Measurements from ENCODE around the gene GDF7. TPM values are rescaled to one million over a fixed set of nuclear protein-coding genes. Genes with fewer than 3 reads are reported as not detected.
A peak's percentile ranks its signal among the peaks of the same experiment; 100 is the strongest.

Gene GDF7
- total RNA-seq, 1 donor from 2014 or later, result 0.05 TPM

GRCh38 chr2:20662308-20662937 is 4.5 kb upstream of the GDF7 start:
- intact Hi-C loops (cut with micrococcal nuclease), result loop anchor here (5.0 to 10.0 kb wide), 2 partner anchors 452 to 655 kb away; no protein-coding TSS in a partner anchor
- H3K4me1 Mint-ChIP-seq (ENCODE audit: low read depth), result no peaks in the 10 kb centered on the region
- no peaks in the 10 kb centered on the region for H3K9me3 Mint-ChIP-seq
- peaks cover 63% of the 10 kb centered on the region for H3K27me3 Mint-ChIP-seq (ENCODE audit: low read depth)
- no peaks in the 10 kb centered on the region for H3K36me3 Mint-ChIP-seq (ENCODE audit: low read depth)
- H3K27ac Mint-ChIP-seq, result no peak overlapping the region
- no peak for DNase-seq (ENCODE audit: low spot score)
- no peak overlapping the region for H3K4me3 Mint-ChIP-seq (ENCODE audit: low read depth)

GRCh38 chr2:20663196-20664070 is 3.5 kb upstream of the GDF7 start:
- no peak for DNase-seq (ENCODE audit: low spot score)
- H3K36me3 Mint-ChIP-seq (ENCODE audit: low read depth), result no peaks in the 10 kb centered on the region
- H3K4me1 Mint-ChIP-seq (ENCODE audit: low read depth), result no peaks in the 10 kb centered on the region
- intact Hi-C loops (cut with micrococcal nuclease), result loop anchor here (5.0 to 10.0 kb wide), 2 partner anchors 451 to 654 kb away; no protein-coding TSS in a partner anchor
- H3K4me3 Mint-ChIP-seq (ENCODE audit: low read depth), result no peak overlapping the region
- no peak overlapping the region for H3K27ac Mint-ChIP-seq
- H3K27me3 Mint-ChIP-seq (ENCODE audit: low read depth), result peaks cover 68% of the 10 kb centered on the region
- no peaks in the 10 kb centered on the region for H3K9me3 Mint-ChIP-seq

GRCh38 chr2:20664071-20664390 is 2.9 kb upstream of the GDF7 start:
- Mint-ChIP-seq H3K4me1 (ENCODE audit: low read depth) (no peaks in the 10 kb centered on the region), H3K27me3 (ENCODE audit: low read depth) (peaks cover 70% of the 10 kb centered on the region), H3K36me3 (ENCODE audit: low read depth) (no peaks in the 10 kb centered on the region), H3K4me3 (ENCODE audit: low read depth) (no peak overlapping the region), H3K27ac (no peak overlapping the region), H3K9me3 (no peaks in the 10 kb centered on the region)
- no peak for DNase-seq (ENCODE audit: low spot score)
- intact Hi-C loops (cut with micrococcal nuclease), result loop anchor here (5.0 to 10.0 kb wide), 2 partner anchors 451 to 653 kb away; no protein-coding TSS in a partner anchor

GRCh38 chr2:20664431-20665242 is 2.3 kb upstream of the GDF7 start:
- H3K27me3 Mint-ChIP-seq (ENCODE audit: low read depth), result peaks cover 71% of the 10 kb centered on the region
- no peak overlapping the region for H3K27ac Mint-ChIP-seq
- no peaks in the 10 kb centered on the region for H3K36me3 Mint-ChIP-seq (ENCODE audit: low read depth)
- no peak for DNase-seq (ENCODE audit: low spot score)
- no peaks in the 10 kb centered on the region for H3K4me1 Mint-ChIP-seq (ENCODE audit: low read depth)
- H3K9me3 Mint-ChIP-seq, result no peaks in the 10 kb centered on the region
- intact Hi-C loops (cut with micrococcal nuclease), result loop anchor here (5.0 to 10.0 kb wide), 3 partner anchors 450 to 1312 kb away; no protein-coding TSS in a partner anchor
- no peak overlapping the region for H3K4me3 Mint-ChIP-seq (ENCODE audit: low read depth)

- no peaks in the 10 kb centered on the region for H3K36me3 Mint-ChIP-seq (ENCODE audit: low read depth)
- H3K4me3 Mint-ChIP-seq (ENCODE audit: low read depth), result peak overlapping the region; percentile 42
- intact Hi-C loops (cut with micrococcal nuclease), result loop anchor here (5.0 to 10.0 kb wide), 2 partner anchors 449 to 1313 kb away; no protein-coding TSS in a partner anchor
- DNase-seq (ENCODE audit: low spot score), result no peak
- no peaks in the 10 kb centered on the region for H3K4me1 Mint-ChIP-seq (ENCODE audit: low read depth)
- no peaks in the 10 kb centered on the region for H3K9me3 Mint-ChIP-seq
- H3K27me3 Mint-ChIP-seq (ENCODE audit: low read depth), result peaks cover 73% of the 10 kb centered on the region
- H3K27ac Mint-ChIP-seq, result no peak overlapping the region
These were observed 1.5 kb upstream of the GDF7 start for GRCh38 chr2:20665243-20666004.

DNA sequence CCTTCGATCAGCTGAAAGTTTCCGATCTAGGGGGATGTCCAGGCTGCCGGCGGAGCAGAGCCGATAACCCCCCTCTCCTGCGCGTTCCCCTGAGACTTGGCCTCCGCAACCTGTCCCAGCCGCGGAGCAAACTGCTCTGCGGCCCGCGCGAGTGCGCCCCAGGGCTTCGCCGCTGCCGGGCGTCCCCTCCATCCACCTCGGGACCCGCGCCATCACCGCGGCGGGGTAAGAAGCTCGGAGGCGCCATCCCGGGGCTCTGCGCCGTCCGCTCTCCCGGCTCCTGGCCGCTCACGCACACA is 990 bp upstream of the GDF7 start:
- no peak for DNase-seq (ENCODE audit: low spot score)
- H3K27me3 Mint-ChIP-seq (ENCODE audit: low read depth), result peaks cover 69% of the 10 kb centered on the region
- intact Hi-C loops (cut with micrococcal nuclease), result loop anchor here (5.0 to 10.0 kb wide), 2 partner anchors 449 to 1314 kb away; no protein-coding TSS in a partner anchor
- peak overlapping the region; percentile 55 for H3K4me3 Mint-ChIP-seq (ENCODE audit: low read depth)
- no peaks in the 10 kb centered on the region for H3K36me3 Mint-ChIP-seq (ENCODE audit: low read depth)
- H3K4me1 Mint-ChIP-seq (ENCODE audit: low read depth), result no peaks in the 10 kb centered on the region
- no peak overlapping the region for H3K27ac Mint-ChIP-seq
- no peaks in the 10 kb centered on the region for H3K9me3 Mint-ChIP-seq

DNA sequence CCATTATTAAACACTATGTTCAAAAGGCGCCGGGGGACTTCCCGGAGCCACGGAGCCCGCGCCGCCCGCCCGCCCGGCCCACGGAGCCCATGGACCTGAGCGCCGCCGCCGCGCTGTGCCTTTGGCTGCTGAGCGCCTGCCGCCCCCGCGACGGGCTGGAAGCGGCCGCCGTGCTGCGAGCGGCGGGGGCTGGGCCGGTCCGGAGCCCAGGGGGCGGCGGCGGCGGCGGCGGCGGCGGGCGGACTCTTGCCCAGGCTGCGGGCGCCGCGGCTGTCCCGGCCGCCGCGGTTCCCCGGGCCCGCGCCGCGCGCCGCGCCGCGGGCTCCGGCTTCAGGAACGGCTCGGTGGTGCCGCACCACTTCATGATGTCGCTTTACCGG is 197 bp downstream of the GDF7 start:
- Mint-ChIP-seq H3K27me3 (ENCODE audit: low read depth) (peaks cover 60% of the 10 kb centered on the region), H3K9me3 (no peaks in the 10 kb centered on the region), H3K4me1 (ENCODE audit: low read depth) (no peaks in the 10 kb centered on the region), H3K4me3 (ENCODE audit: low read depth) (no peak overlapping the region), H3K36me3 (ENCODE audit: low read depth) (no peaks in the 10 kb centered on the region), H3K27ac (no peak overlapping the region)
- intact Hi-C loops (cut with micrococcal nuclease), result loop anchor here (5.0 to 10.0 kb wide), 2 partner anchors 448 to 1315 kb away; no protein-coding TSS in a partner anchor
- DNase-seq (ENCODE audit: low spot score), result no peak

- no peak for DNase-seq (ENCODE audit: low spot score)
- intact Hi-C loops (cut with micrococcal nuclease), result loop anchor here (5.0 to 10.0 kb wide), 2 partner anchors 447 to 1315 kb away; no protein-coding TSS in a partner anchor
- Mint-ChIP-seq H3K4me1 (ENCODE audit: low read depth) (no peaks in the 10 kb centered on the region), H3K27me3 (ENCODE audit: low read depth) (peaks cover 60% of the 10 kb centered on the region), H3K36me3 (ENCODE audit: low read depth) (no peaks in the 10 kb centered on the region), H3K9me3 (no peaks in the 10 kb centered on the region), H3K27ac (no peak overlapping the region), H3K4me3 (ENCODE audit: low read depth) (peak overlapping the region; percentile 49)
These were observed 822 bp downstream of the GDF7 start for GRCh38 chr2:20667531-20668401.

DNA sequence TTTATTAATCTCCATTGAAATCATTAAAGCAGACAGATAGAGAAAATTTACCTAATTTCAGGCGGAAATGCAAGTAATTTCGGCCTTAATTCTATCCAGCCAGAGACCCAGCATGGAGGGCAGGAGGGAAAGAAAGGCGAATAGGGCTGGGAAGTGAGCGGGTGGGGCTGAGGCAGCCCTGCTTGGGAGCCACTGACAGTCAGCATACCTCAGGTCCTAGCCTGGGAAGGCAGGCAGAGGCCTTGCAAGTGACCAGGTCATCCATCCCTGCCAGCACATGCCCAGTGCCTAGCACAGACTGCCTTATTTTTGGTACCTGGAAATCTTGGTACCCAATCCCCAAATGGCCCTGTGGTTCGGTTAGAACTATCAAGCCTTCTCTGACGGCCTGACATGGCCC is 1.5 kb downstream of the GDF7 start:
- H3K36me3 Mint-ChIP-seq (ENCODE audit: low read depth), result no peaks in the 10 kb centered on the region
- H3K27me3 Mint-ChIP-seq (ENCODE audit: low read depth), result peaks cover 58% of the 10 kb centered on the region
- no peaks in the 10 kb centered on the region for H3K4me1 Mint-ChIP-seq (ENCODE audit: low read depth)
- intact Hi-C loops (cut with micrococcal nuclease), result loop anchor here (5.0 to 10.0 kb wide), 2 partner anchors 446 to 1316 kb away; no protein-coding TSS in a partner anchor
- no peaks in the 10 kb centered on the region for H3K9me3 Mint-ChIP-seq
- peak overlapping the region; percentile 49 for H3K4me3 Mint-ChIP-seq (ENCODE audit: low read depth)
- no peak for DNase-seq (ENCODE audit: low spot score)
- no peak overlapping the region for H3K27ac Mint-ChIP-seq

- no peaks in the 10 kb centered on the region for H3K9me3 Mint-ChIP-seq
- intact Hi-C loops (cut with micrococcal nuclease), result loop anchor here (5.0 to 10.0 kb wide), 2 partner anchors 446 to 1317 kb away; no protein-coding TSS in a partner anchor
These were observed 2.0 kb downstream of the GDF7 start for GRCh38 chr2:20668871-20669475.

More at GRCh38 chr2:20668871-20669475, 2.0 kb downstream of the GDF7 start:
- Mint-ChIP-seq H3K27ac (no peak overlapping the region), H3K36me3 (ENCODE audit: low read depth) (no peaks in the 10 kb centered on the region), H3K27me3 (ENCODE audit: low read depth) (peaks cover 53% of the 10 kb centered on the region), H3K4me3 (ENCODE audit: low read depth) (no peak overlapping the region), H3K4me1 (ENCODE audit: low read depth) (no peaks in the 10 kb centered on the region)
- no peak for DNase-seq (ENCODE audit: low spot score)
